GM18505 (cell line): ENCODE data around the gene ZNF346.

ENCODE experiments used
- ATAC-seq: cut with Tn5 transposase; IDR thresholded peaks from one replicate; pipeline ENCODE4 v1.9.1; 2021; ENCODE audit not compliant: unreplicated experiment
- POLR2A ChIP-seq: IDR thresholded peaks from 4 replicates; pipeline ENCODE4 v1.6.1; 2011; ENCODE audit warnings: borderline replicate concordance; ENCODE audit not compliant: insufficient read depth, insufficient read length; ENCODE audit errors: extremely low read depth

Gene ZNF346

GRCh38 chr5:177065491-177065890, 43.0 kb downstream of the ZNF346 start:
- no peak for ATAC-seq
- TF ChIP-seq POLR2A, result no peak

DNA sequence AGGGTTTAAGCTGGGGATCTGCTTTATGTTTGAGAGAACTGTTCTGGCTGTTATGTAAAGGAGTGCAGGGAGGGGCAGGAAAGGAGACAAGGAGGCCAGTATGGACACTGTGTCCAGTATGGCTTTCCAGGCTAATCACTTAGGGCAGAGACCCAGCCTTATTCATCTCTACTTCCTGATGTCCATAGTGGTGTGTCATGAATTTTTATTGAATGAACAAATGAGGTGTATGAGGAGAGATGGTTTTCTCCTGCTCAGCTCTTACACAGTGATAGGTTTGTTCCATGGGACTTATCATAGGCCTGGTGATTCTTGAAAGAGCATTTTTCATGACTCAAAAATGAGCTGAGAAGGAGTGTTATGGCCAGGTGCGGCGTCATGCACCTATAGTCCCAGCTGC, 43.7 kb downstream of the ZNF346 start:
- no peak for TF ChIP-seq POLR2A
- ATAC-seq, result no peak

DNA sequence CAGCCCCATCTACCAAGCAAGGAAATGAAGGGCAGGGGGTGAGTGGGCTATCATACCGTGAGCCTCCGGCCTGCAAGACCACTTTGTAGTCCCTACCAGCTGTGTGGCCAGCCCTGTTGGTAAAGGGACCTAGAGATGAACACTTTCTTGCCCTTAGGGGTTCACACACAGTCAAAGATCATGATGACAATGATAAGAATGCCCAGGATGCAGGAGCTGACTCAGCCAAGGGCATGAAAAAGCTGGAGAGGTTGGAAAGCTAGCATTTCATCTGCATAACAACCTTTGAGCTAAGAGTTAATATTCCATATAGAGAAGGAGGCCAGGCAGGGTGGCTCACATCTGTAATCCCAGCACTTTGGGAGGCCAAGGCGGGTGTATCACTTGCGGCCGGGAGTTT, 45.0 kb downstream of the ZNF346 start:
- no peak for ATAC-seq
- no peak for TF ChIP-seq POLR2A

GRCh38 chr5:177070536-177071191, 48.2 kb downstream of the ZNF346 start:
- ATAC-seq, result no peak
- no peak for TF ChIP-seq POLR2A

DNA sequence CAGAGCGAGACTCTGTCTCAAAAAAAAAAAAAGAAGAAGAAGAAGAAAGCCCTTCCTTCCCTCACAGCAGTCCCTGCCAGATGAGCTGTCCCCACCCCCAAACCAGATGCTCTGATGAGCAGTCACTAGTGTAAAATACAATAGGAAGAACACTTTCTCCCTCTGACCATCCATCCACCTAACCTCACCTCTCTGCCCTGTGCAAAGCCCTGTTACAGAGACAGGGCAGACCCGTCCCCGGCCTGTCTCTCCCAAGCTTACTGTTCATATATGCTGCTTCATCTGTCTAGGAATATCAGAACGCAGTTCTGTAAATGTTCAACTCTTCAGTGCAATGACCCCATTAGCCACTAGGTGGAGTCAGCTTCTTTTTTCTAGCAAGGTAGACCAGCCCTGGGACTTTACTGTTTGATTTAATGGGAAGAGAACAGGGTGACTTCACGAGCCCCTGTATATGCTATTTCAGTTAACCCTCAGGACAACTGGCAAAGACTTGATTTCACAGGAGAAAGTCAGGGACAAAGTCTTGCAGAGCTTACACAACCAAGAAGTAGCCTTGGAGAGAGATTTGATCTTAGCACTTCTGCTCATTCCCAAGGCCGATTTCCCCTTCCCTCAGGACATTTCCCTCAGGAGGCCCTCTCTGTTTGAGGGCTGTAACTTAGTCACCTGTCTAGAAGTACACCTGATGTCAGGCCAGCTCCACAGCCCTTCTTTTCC, 49.3 kb downstream of the ZNF346 start:
- peak; percentile 66 for ATAC-seq
- TF ChIP-seq POLR2A, result no peak

GRCh38 chr5:177077335-177077734, 54.8 kb downstream of the ZNF346 start:
- TF ChIP-seq POLR2A, result no peak
- no peak for ATAC-seq

GRCh38 chr5:177079606-177080005, 57.1 kb downstream of the ZNF346 start:
- ATAC-seq, result no peak
- no peak for TF ChIP-seq POLR2A

GRCh38 chr5:177080265-177080664, 57.8 kb downstream of the ZNF346 start:
- no peak for ATAC-seq
- no peak for TF ChIP-seq POLR2A

DNA sequence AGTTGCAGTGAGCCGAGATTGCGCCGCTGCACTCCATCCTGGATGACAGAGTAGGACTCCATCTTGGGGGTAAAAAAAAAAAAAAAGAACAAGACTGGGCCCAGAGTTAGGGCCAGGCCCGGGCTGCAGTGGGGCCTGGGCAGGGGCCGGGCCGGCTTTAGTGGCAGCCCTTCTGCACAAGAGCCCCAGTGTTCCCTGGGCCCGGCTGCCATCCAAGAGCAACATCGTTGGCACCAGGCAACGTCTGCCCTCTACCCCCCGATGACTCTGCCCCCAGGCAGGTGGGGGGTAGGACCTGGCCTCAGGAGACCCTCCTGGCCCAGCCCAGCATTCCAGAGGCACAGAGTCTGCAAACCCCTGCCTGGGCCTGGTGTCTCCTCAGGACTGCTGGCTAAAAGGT, 59.4 kb downstream of the ZNF346 start:
- no peak for ATAC-seq
- TF ChIP-seq POLR2A, result no peak

- no peak for ATAC-seq
- TF ChIP-seq POLR2A, result no peak
These were observed 60.9 kb downstream of the ZNF346 start for GRCh38 chr5:177083357-177083756.

DNA sequence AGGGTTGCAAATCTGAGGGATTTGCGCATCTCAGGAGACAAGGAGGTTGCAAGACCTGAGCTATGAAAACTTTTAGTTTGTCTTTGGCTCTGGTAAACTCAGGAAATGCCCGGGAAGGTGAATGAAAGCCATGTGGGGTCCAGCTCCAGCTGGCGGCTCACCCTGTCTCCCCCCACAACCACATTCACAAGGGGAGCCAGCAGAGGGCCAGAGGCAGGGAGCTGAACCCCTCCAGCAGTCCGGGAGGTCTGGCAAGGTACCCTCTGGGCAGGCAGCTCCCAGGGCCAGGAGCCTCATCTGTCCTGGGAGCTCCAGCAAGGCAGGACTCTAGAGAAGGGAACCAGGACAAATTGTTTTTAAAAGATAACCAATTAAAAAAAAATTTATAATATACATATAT, 61.7 kb downstream of the ZNF346 start:
- no peak for ATAC-seq
- TF ChIP-seq POLR2A, result no peak

- no peak for TF ChIP-seq POLR2A
- no peak for ATAC-seq
These were observed 63.6 kb downstream of the ZNF346 start for GRCh38 chr5:177085985-177086653.

DNA sequence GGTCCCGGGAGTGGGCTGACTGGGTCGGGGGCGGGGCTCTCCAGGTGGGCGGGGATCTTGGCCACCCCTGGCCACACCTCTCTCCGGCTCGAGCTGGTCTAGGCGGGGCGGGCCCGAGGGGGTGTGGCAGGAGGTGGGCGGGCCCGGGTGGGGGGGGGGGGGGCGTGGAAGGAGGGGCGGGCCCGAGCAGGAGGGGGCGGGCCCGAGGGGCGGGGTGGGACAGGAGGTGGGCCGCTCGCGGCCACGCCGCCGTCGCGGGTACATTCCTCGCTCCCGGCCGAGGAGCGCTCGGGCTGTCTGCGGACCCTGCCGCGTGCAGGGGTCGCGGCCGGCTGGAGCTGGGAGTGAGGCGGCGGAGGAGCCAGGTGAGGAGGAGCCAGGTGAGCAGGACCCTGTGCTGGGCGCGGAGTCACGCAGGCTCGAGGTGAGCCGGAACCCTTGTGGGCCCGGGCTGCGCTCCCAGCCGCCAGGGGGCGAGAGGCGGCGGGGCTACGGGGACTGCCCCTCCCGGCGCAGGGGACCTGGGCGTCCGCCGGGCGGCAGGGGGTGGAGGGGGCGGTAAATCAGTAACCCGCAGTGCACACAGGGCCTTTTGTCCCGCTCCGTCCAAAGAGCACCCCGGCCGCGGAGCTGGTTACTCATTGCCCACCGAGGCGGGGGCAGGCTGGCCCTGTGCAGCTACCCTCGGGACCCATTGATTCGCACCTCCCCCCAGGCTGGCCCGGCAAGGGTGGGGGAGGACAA, 64.3 kb downstream of the ZNF346 start, which contains the start of gene FGFR4:
Gene FGFR4 (plus strand): TSS at position 262 of the 744 bp plus-strand sequence. CDS start 2,688 bp downstream, outside the sequence.
- TF ChIP-seq POLR2A, result no peak
- ATAC-seq, result peak; percentile 49
